ENCODE data around the gene B4GALNT4. TPM values are rescaled to one million over a fixed set of nuclear protein-coding genes. Genes with fewer than 3 reads are reported as not detected.
A peak's percentile ranks its signal among the peaks of the same experiment; 100 is the strongest.

The B4GALNT4 gene
- total and polyA plus RNA-seq, 12 donors: 0.15 to 30.3 (median 1.6) TPM; not detected in 2

- Histone ChIP-seq H3K27ac (no peak overlapping the region), H3K27me3 (peaks cover 39% of the 10 kb centered on the region), H3K4me3 (no peak overlapping the region), H3K36me3 (replicated peaks in 1 of 2) (no peaks in the 10 kb centered on the region), H3K9me3 (replicated peaks in 1 of 3) (no peaks in the 10 kb centered on the region), H3K4me1 (replicated peaks in 1 of 2) (no peaks in the 10 kb centered on the region)
- intact Hi-C loops (cut with DNase I): no loop called here
- 0 to 4% (median 4%) methylated on average over 7 to 61 of the region's 61 CpGs for WGBS, 4 donors
- peak in 2 of 7 donors; percentile 24 to 26 for DNase-seq
- no peak for TF ChIP-seq POLR2A (IDR thresholded peaks at IDR 0.05)
- TF ChIP-seq CTCF (IDR thresholded peaks at IDR 0.05): no peak
These were observed 624 bp upstream of the B4GALNT4 start for GRCh38 chr11:368414-369335.

DNA sequence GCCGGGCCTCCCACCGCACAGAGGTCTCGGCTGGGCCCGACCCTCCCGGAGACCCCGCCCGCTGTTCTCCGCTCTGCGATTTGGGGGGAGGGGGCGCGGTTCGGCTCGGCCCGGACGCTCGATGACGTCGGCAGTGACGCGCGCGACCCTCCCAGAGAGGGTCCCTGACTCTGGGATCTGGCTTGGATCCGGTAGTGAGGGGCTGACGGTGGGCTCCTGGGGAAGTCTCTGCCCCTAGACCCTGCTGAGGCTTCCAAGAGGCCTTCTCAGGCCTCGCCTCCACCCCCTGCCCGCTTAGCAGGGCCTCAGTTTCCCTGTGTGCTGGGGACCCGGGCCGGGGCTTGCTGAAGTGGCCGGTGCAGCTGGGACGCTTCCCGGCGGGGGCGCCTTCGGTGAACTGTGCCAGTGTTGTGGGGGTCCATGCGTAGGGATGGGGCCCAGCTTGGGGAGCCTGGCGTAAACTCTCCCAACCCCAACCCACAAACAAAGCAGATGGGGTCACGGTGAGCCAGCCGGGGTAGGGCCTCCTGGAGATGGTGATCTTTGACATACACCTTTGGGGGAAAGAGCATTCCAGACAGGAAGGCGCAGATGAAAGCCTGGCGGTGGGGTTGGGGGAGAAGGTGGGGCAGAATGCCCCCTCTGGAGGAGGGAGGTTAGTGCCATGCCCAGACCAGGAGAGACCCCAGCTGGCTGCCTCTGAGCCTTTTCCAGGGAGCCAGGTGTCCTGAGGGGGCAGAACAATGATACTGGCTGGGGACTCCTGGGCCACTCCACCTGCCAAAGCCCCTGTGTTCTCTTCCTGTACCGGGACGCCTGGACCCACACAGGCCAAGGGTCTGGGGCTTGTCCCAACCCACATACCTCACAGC is 1.0 kb downstream of the B4GALNT4 start:
- intact Hi-C loops (cut with DNase I): no loop called here
- Histone ChIP-seq H3K4me3 (no peak overlapping the region), H3K4me1 (replicated peaks in 1 of 2) (no peaks in the 10 kb centered on the region), H3K27me3 (peaks cover 27% of the 10 kb centered on the region), H3K36me3 (replicated peaks in 1 of 2) (no peaks in the 10 kb centered on the region), H3K9me3 (replicated peaks in 1 of 3) (no peaks in the 10 kb centered on the region), H3K27ac (no peak overlapping the region)
- WGBS, 4 donors: 23 to 62% (median 27%) methylated on average over 7 to 42 of the region's 42 CpGs
- no peak for DNase-seq
- TF ChIP-seq CTCF (IDR thresholded peaks at IDR 0.05): no peak
- no peak for TF ChIP-seq POLR2A (IDR thresholded peaks at IDR 0.05)

- no peak for TF ChIP-seq POLR2A (IDR thresholded peaks at IDR 0.05)
- no peak for TF ChIP-seq CTCF (IDR thresholded peaks at IDR 0.05)
- no peaks in the 10 kb centered on the region for H3K4me1 ChIP-seq (replicated peaks in 1 of 2)
- H3K9me3 ChIP-seq (replicated peaks in 1 of 3): no peaks in the 10 kb centered on the region
- H3K27ac ChIP-seq: no peak overlapping the region
- H3K27me3 ChIP-seq: peaks cover 20% of the 10 kb centered on the region
- no peak overlapping the region for H3K4me3 ChIP-seq
- intact Hi-C loops (cut with DNase I): no loop called here
- 82 to 92% (median 87%) methylated on average over 5 of the region's 5 CpGs; no CpG with 5 or more reads in 1 of the 4 donors for WGBS, 4 donors
- DNase-seq: no peak
- H3K36me3 ChIP-seq (replicated peaks in 1 of 2): no peaks in the 10 kb centered on the region
These were observed 1.8 kb downstream of the B4GALNT4 start for GRCh38 chr11:371051-371450.
